HFFc6 (cell line): ENCODE results near the gene SUGP2. TPM values are rescaled to one million over a fixed set of nuclear protein-coding genes. Genes with fewer than 3 reads are reported as not detected.
A peak's percentile ranks its signal among the peaks of the same experiment; 100 is the strongest.

ENCODE experiments used
- DNase-seq: peaks from one replicate; pipeline ENCODE4 v3.0.0-alpha.2; 2018
- H3K27ac Mint-ChIP-seq: 2 replicates; pipeline ENCODE4 v1.8.0; 2020; ENCODE audit warnings: mild to moderate bottlenecking, mixed read lengths
- H3K27me3 Mint-ChIP-seq: 2 replicates; pipeline ENCODE4 v1.8.0; 2021; ENCODE audit warnings: mild to moderate bottlenecking, moderate library complexity, mixed read lengths; ENCODE audit not compliant: insufficient read depth
- H3K36me3 Mint-ChIP-seq: 2 replicates; pipeline ENCODE4 v1.8.0; 2021; ENCODE audit warnings: low read depth, mixed read lengths
- H3K4me1 Mint-ChIP-seq: 2 replicates; pipeline ENCODE4 v1.8.0; 2020; ENCODE audit warnings: low read depth, mixed read lengths
- H3K4me3 Mint-ChIP-seq: 2 replicates; pipeline ENCODE4 v1.8.0; 2020; ENCODE audit warnings: mild to moderate bottlenecking, moderate library complexity, mixed read lengths
- H3K9me3 Mint-ChIP-seq: 2 replicates; pipeline ENCODE4 v1.8.0; 2020; ENCODE audit warnings: mild to moderate bottlenecking, mixed read lengths
- total RNA-seq, 6 experiments: library from RNA; stranded (reverse); fragmentation: NEBNext Ultra II Directional; extraction: Animal tissue kit (Norgen Biotek cat#: 25700); gene quantifications; 2 replicates in 1 of 6; 3 replicates in 5 of 6; pipeline ENCODE4 v1.2.3, GENCODE V29; 2021
- TF ChIP-seq, protein P1 (sequence below): fragments of 200-600 bp; sonication (generic); IDR thresholded peaks from 2 replicates; pipeline ENCODE4 v1.5.0; 2021; ENCODE audit warnings: antibody characterized with exemption, mild to moderate bottlenecking

SUGP2 gene
- total RNA-seq, 6 experiments from 2014 or later, result 57.6 to 71.5 (median 61.8) TPM

DNA sequence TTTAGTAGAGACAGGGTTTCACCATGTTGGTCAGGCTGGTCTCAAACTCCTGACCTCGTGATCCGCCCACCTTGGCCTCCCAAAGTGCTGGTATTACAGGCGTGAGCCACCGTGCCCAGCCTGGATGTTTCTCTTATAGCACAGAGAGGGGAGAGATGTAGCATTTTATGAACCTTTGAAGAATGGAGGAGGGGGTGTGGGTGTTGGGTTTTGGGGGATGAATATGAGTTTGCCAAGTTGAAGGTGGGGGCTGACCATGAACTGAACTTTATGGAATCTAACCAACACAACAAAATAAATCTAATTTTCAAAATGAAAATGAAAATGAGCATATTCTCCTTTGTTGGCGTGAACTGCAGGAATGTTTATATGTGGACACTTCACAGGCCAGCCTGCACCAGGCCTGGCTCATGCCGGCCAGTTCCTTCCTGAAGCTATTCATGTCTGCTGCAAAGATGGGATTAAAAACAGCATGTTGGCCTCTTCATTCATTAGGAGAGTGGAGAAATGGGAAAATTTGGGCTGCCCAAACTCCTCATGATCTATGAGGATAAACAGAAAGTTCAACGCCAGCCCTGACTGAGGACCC, 52.8 kb downstream of the SUGP2 start:
- DNase-seq, result no peak
- Mint-ChIP-seq H3K27ac (no peak overlapping the region), H3K27me3 (peaks cover 13% of the 10 kb centered on the region), H3K9me3 (no peaks in the 10 kb centered on the region), H3K36me3 (no peaks in the 10 kb centered on the region), H3K4me3 (no peak overlapping the region), H3K4me1 (no peaks in the 10 kb centered on the region)
- TF ChIP-seq, protein P1, sequence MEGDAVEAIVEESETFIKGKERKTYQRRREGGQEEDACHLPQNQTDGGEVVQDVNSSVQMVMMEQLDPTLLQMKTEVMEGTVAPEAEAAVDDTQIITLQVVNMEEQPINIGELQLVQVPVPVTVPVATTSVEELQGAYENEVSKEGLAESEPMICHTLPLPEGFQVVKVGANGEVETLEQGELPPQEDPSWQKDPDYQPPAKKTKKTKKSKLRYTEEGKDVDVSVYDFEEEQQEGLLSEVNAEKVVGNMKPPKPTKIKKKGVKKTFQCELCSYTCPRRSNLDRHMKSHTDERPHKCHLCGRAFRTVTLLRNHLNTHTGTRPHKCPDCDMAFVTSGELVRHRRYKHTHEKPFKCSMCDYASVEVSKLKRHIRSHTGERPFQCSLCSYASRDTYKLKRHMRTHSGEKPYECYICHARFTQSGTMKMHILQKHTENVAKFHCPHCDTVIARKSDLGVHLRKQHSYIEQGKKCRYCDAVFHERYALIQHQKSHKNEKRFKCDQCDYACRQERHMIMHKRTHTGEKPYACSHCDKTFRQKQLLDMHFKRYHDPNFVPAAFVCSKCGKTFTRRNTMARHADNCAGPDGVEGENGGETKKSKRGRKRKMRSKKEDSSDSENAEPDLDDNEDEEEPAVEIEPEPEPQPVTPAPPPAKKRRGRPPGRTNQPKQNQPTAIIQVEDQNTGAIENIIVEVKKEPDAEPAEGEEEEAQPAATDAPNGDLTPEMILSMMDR, result no peak

DNA sequence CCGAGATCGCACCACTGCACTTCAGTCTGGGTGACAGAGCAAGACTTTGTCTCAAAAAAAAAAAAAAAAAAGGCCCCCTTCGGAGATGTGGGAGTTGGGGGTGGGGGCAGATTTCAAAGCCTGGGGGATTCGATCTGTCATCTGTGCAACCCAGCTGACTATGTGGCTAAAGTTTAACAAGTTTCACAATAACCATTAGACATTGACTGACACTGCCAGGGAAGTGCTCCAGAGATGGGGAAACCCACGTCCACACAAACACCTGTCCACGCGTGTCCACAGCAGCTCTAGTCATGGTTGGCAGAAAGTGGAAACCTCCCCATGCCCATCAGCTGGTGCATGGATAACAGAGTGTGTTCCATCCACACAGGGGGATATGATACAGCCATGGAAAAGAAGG, 54.7 kb downstream of the SUGP2 start:
- H3K36me3 Mint-ChIP-seq, result no peaks in the 10 kb centered on the region
- no peaks in the 10 kb centered on the region for H3K9me3 Mint-ChIP-seq
- H3K27me3 Mint-ChIP-seq, result peaks cover 10% of the 10 kb centered on the region
- TF ChIP-seq, protein P1, result no peak
- no peak overlapping the region for H3K4me3 Mint-ChIP-seq
- DNase-seq, result no peak
- no peak overlapping the region for H3K27ac Mint-ChIP-seq
- H3K4me1 Mint-ChIP-seq, result peaks cover 8% of the 10 kb centered on the region

DNA sequence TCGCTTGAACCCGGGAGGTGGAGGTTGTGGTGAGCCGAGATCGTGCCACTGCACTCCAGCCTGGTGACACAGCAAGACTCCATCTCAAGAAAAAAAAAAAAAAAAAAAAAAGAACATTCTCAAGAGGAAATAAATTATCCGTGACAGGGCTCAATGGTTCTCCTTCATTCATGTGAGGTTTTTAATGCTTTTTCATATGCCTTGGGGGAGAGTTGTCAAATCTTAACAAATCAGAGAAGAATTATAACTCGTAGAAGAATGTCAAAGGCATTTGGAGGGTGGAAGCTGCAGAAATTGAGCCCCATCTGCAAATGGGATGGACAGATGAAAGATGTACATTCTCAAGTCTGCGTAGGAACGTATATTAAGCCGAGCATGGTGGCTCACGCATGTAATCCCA, 57.4 kb downstream of the SUGP2 start:
- no peak for DNase-seq
- Mint-ChIP-seq H3K27ac (no peak overlapping the region), H3K4me1 (peaks cover 25% of the 10 kb centered on the region), H3K4me3 (no peak overlapping the region), H3K27me3 (peaks cover 6% of the 10 kb centered on the region), H3K36me3 (no peaks in the 10 kb centered on the region), H3K9me3 (no peaks in the 10 kb centered on the region)
- TF ChIP-seq, protein P1, result no peak

DNA sequence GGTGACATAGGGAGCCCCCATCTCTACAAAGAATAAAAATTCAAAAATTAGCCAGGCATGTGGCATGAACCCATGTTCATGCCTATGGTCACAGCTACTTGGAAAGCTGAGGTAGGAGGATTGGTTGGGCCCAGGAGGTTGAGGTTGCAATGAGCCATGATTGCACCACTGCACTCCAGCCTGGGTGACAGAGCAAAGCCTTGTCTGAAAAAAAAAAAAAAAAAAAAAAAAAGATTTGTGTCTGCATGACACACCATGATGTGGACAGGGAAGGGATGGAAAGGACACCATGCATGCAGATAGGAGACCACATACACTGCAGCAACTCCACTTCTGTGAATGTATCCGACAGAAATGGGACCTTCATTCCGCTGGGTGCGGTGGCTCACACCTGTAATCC, 58.3 kb downstream of the SUGP2 start:
- TF ChIP-seq, protein P1, result no peak
- Mint-ChIP-seq H3K27ac (no peak overlapping the region), H3K27me3 (peaks cover 8% of the 10 kb centered on the region), H3K4me1 (peaks cover 33% of the 10 kb centered on the region), H3K9me3 (no peaks in the 10 kb centered on the region), H3K4me3 (no peak overlapping the region), H3K36me3 (no peaks in the 10 kb centered on the region)
- DNase-seq, result peak; percentile 24

DNA sequence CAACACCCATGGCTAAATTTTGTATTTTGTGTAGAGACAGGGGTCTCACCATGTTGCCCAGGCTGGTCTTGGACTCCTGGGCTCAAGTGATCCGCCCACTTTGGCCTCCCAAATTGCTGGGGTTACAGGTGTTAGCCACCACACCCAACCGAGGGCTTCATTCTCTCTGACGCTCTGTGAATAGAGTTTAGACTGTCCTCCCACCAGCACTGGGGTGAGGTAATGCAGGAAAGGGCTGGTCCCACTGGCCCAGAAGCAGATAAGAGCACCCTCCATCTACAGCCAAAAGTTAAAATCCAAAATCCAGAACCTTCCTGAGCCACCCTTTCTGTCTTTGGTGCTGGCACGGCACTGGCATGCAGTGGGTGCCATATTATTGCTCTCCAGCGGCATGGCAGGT, 60.5 kb downstream of the SUGP2 start:
- TF ChIP-seq, protein P1, result no peak
- Mint-ChIP-seq H3K27me3 (peaks cover 2% of the 10 kb centered on the region), H3K36me3 (peaks cover 4% of the 10 kb centered on the region), H3K9me3 (peaks cover 4% of the 10 kb centered on the region; the same call in 1 of the 2 replicates), H3K4me3 (no peak overlapping the region), H3K4me1 (peaks cover 42% of the 10 kb centered on the region), H3K27ac (peak overlapping the region; percentile 60; the same call in 1 of the 2 replicates)
- DNase-seq, result no peak
